Naive thymus-derived CD4-positive, alpha-beta T cell (primary cell): Measurements from ENCODE around the gene POFUT1. TPM values are rescaled to one million over a fixed set of nuclear protein-coding genes. Genes with fewer than 3 reads are reported as not detected.
A peak's percentile ranks its signal among the peaks of the same experiment; 100 is the strongest.

Experiments
- ATAC-seq: fragments of 150-1000 bp; cut with Tn5 transposase; 2 replicates; pipeline ENCODE4 v1.10.0; 2021; ENCODE audit warnings: mild to moderate bottlenecking, moderate library complexity
- CTCF ChIA-PET: fragments of 350-600 bp; sonication (Branson Sonifier 250); formaldehyde crosslinking; loops from one replicate; lab custom pipeline; 2021; ENCODE audit warnings: antibody characterized with exemption; lab: Charles Lee
- POLR2A ChIA-PET: fragments of 350-600 bp; sonication (Branson Sonifier 250); formaldehyde crosslinking; loops from one replicate; lab custom pipeline; 2021; ENCODE audit warnings: antibody characterized with exemption, inconsistent platforms; lab: Charles Lee
- DNase-seq, 9 donors: peaks; one replicate each; pipeline versions ENCODE4 v3.0.0 to v3.0.0-alpha.2; 2020 to 2022; ENCODE audit warnings: mixed read lengths in 1 of 9
- H3K27ac ChIP-seq: one replicate; pipeline ENCODE4 v1.7.0; 2013; ENCODE audit warnings: mild to moderate bottlenecking, low read depth, low read length, moderate library complexity
- H3K27me3 ChIP-seq, 2 donors: one replicate each; pipeline ENCODE4 v1.7.0; 2013; ENCODE audit warnings: low read length in 2 of 2, mild to moderate bottlenecking in 2 of 2, moderate library complexity in 2 of 2; ENCODE audit not compliant: control insufficient read depth in 2 of 2, insufficient read depth in 2 of 2
- H3K36me3 ChIP-seq, 3 experiments: 1 replicate in 2 of 3; 2 replicates in 1 of 3; pipeline ENCODE4 v1.7.0; 2013; ENCODE audit warnings: low read length in 3 of 3, mild to moderate bottlenecking in 3 of 3, moderate library complexity in 1 of 3; ENCODE audit not compliant: insufficient read depth in 3 of 3, control insufficient read depth in 2 of 3
- H3K4me1 ChIP-seq, 2 donors: one replicate each; pipeline ENCODE4 v1.7.0; 2013; ENCODE audit warnings: low read length in 2 of 2, mild to moderate bottlenecking in 2 of 2, moderate library complexity in 1 of 2; ENCODE audit not compliant: control insufficient read depth in 2 of 2, insufficient read depth in 2 of 2
- H3K4me3 ChIP-seq: 2 replicates; pipeline ENCODE4 v1.7.0; 2013; ENCODE audit warnings: mild to moderate bottlenecking, low read length
- H3K9me3 ChIP-seq, 3 experiments: 1 replicate in 2 of 3; 2 replicates in 1 of 3; pipeline ENCODE4 v1.7.0; 2013; ENCODE audit warnings: low read length in 3 of 3; ENCODE audit not compliant: control insufficient read depth in 2 of 3
- H3K27ac Mint-ChIP-seq, 9 donors: one replicate each; pipeline ENCODE4 v1.8.0; 2020 to 2022; ENCODE audit warnings: mixed read lengths in 9 of 9, mild to moderate bottlenecking in 8 of 9, moderate library complexity in 5 of 9, inconsistent platforms in 2 of 9
- H3K27me3 Mint-ChIP-seq, 5 donors: one replicate each; pipeline ENCODE4 v1.8.0; 2021 to 2022; ENCODE audit warnings: mixed read lengths in 5 of 5, mild to moderate bottlenecking in 1 of 5
- H3K36me3 Mint-ChIP-seq, 5 donors: one replicate each; pipeline ENCODE4 v1.8.0; 2020 to 2022; ENCODE audit warnings: mixed read lengths in 5 of 5, mild to moderate bottlenecking in 3 of 5, inconsistent platforms in 1 of 5
- H3K4me1 Mint-ChIP-seq, 7 donors: one replicate each; pipeline ENCODE4 v1.8.0; 2020 to 2022; ENCODE audit warnings: mixed read lengths in 7 of 7, mild to moderate bottlenecking in 3 of 7, inconsistent platforms in 1 of 7
- H3K4me3 Mint-ChIP-seq, 10 donors: one replicate each; pipeline ENCODE4 v1.8.0; 2020 to 2022; ENCODE audit warnings: mild to moderate bottlenecking in 10 of 10, mixed read lengths in 10 of 10, moderate library complexity in 6 of 10, inconsistent platforms in 2 of 10
- H3K9me3 Mint-ChIP-seq, 11 donors: one replicate each; pipeline ENCODE4 v1.8.0; 2020 to 2022; ENCODE audit warnings: mixed read lengths in 11 of 11, mild to moderate bottlenecking in 4 of 11, inconsistent platforms in 1 of 11, moderate library complexity in 1 of 11
- intact Hi-C, 2 donors: fragments of 100-400 bp; cut with micrococcal nuclease; formaldehyde crosslinking; loops; one replicate each; pipeline ENCODE4 v1.15.1; 2023
- polyA plus RNA-seq, 2 donors: library from polyadenylated mRNA; unstranded; fragments of 300-500 nt; fragmentation: Illumina TruSeq; gene quantifications; one replicate each; pipeline ENCODE4 v1.2.3, GENCODE V29; 2021
- total RNA-seq, 6 experiments: library from RNA in 5 of 6; stranded (reverse) in 5 of 6; gene quantifications; 1 replicate in 5 of 6; 2 replicates in 1 of 6; pipeline ENCODE4 v1.2.3 and lab custom pipeline; 2021 to 2026

POFUT1 gene
- 10 to 100 TPM; 12.5 to 32.2 (median 19.7) TPM for total RNA-seq
- polyA plus RNA-seq, result 10 to 100 TPM; 16.8 to 18.0 TPM
- 37.3 reads per million, percentile 65 among the genes with 10 or more reads in this experiment for total RNA-seq (lab: John Stamatoyannopoulos, UW)

GRCh38 chr20:32207626-32208498 lies at the start of gene POFUT1, which contains the start of gene PLAGL2:
TSS of gene POFUT1 (plus strand) at chr20:32207880. CDS start at chr20:32207942, 62 bp downstream.
TSS of gene PLAGL2 (minus strand) at chr20:32207743. CDS start at chr20:32202178, 5,565 bp downstream.
- ChIA-PET CTCF (no interaction called here), POLR2A (no interaction called here)
- no peaks in the 10 kb centered on the region for H3K27me3 ChIP-seq
- H3K9me3 ChIP-seq, result no peaks in the 10 kb centered on the region
- Mint-ChIP-seq H3K9me3 (peaks cover 0 to 2% (median 0%) of the 10 kb centered on the region in 11 donors), H3K36me3 (peaks cover 3 to 14% (median 10%) of the 10 kb centered on the region in 5 donors), H3K27me3 (no peaks in the 10 kb centered on the region), H3K27ac (peak within 1 kb of the TSS; percentile 89 to 95 (median 92)), H3K4me1 (peaks cover 66 to 83% (median 77%) of the 10 kb centered on the region in 7 donors), H3K4me3 (peak within 1 kb of the TSS; percentile 90 to 100 (median 96))
- H3K4me1 ChIP-seq, result peaks cover 23 to 35% of the 10 kb centered on the region in 2 donors
- DNase-seq (peak; percentile 82 to 96 (median 88)), ATAC-seq (peak; percentile 99)
- intact Hi-C loops, result loop anchor here (1.0 to 10.0 kb wide), 12 partner anchors 19 to 527 kb away; partner anchors contain the start of genes ASXL1 (in 2 of the 2), KIF3B (in 2 of the 2), PDRG1 (in 1 of the 2) and TM9SF4 (in 1 of the 2)
- H3K27ac ChIP-seq, result peak within 1 kb of the TSS; percentile 91
- H3K36me3 ChIP-seq, result peaks cover 0 to 23% (median 8%) of the 10 kb centered on the region in 3 experiments
- H3K4me3 ChIP-seq, result peak within 1 kb of the TSS; percentile 94

- ATAC-seq, result no peak
- no peak overlapping the region for H3K27ac ChIP-seq
- H3K4me3 ChIP-seq, result no peak overlapping the region
- no peaks in the 10 kb centered on the region for H3K9me3 Mint-ChIP-seq
- no peak for DNase-seq
- H3K9me3 ChIP-seq, result no peaks in the 10 kb centered on the region
- no peak overlapping the region for H3K27ac Mint-ChIP-seq
- H3K4me3 Mint-ChIP-seq, result no peak overlapping the region
- intact Hi-C loops, result no loop called here
- H3K36me3 ChIP-seq, result peaks cover 0 to 70% (median 16%) of the 10 kb centered on the region in 3 experiments
- peaks cover 0 to 4% (median 0%) of the 10 kb centered on the region in 7 donors for H3K4me1 Mint-ChIP-seq
- peaks cover 8 to 39% (median 18%) of the 10 kb centered on the region in 5 donors for H3K36me3 Mint-ChIP-seq
- H3K27me3 ChIP-seq, result no peaks in the 10 kb centered on the region
- H3K4me1 ChIP-seq, result no peaks in the 10 kb centered on the region
- no peaks in the 10 kb centered on the region for H3K27me3 Mint-ChIP-seq
- ChIA-PET CTCF (no interaction called here), POLR2A (no interaction called here)
Observed at GRCh38 chr20:32158351-32158750, 49.3 kb upstream of the POFUT1 start.

- H3K9me3 Mint-ChIP-seq, result no peaks in the 10 kb centered on the region
- H3K4me1 ChIP-seq, result no peaks in the 10 kb centered on the region
- H3K36me3 Mint-ChIP-seq, result peaks cover 8 to 39% (median 18%) of the 10 kb centered on the region in 5 donors
- intact Hi-C loops, result no loop called here
- ChIA-PET CTCF (no interaction called here), POLR2A (interaction anchor here (0.6 kb wide), 1 partner anchor 27 kb away, joined by 6 read pairs; no protein-coding TSS in a partner anchor)
- no peaks in the 10 kb centered on the region for H3K9me3 ChIP-seq
- ATAC-seq (no peak), DNase-seq (no peak)
- H3K27me3 ChIP-seq, result no peaks in the 10 kb centered on the region
- no peak overlapping the region for H3K27ac ChIP-seq
- H3K4me3 ChIP-seq, result no peak overlapping the region
- peaks cover 0 to 63% (median 16%) of the 10 kb centered on the region in 3 experiments for H3K36me3 ChIP-seq
- H3K27ac Mint-ChIP-seq, result peak overlapping the region in 1 of 9 donors; percentile 48
- no peak overlapping the region for H3K4me3 Mint-ChIP-seq
- peaks cover 0 to 4% (median 0%) of the 10 kb centered on the region in 7 donors for H3K4me1 Mint-ChIP-seq
- no peaks in the 10 kb centered on the region for H3K27me3 Mint-ChIP-seq
Observed at GRCh38 chr20:32158943-32159660, 48.6 kb upstream of the POFUT1 start.

- no peak overlapping the region for H3K27ac Mint-ChIP-seq
- intact Hi-C loops, result no loop called here
- H3K36me3 Mint-ChIP-seq, result peaks cover 8 to 45% (median 18%) of the 10 kb centered on the region in 5 donors
- Histone ChIP-seq H3K36me3 (peaks cover 0 to 66% (median 16%) of the 10 kb centered on the region in 3 experiments), H3K9me3 (no peaks in the 10 kb centered on the region), H3K27me3 (no peaks in the 10 kb centered on the region), H3K4me3 (no peak overlapping the region), H3K4me1 (no peaks in the 10 kb centered on the region), H3K27ac (no peak overlapping the region)
- no peak overlapping the region for H3K4me3 Mint-ChIP-seq
- H3K27me3 Mint-ChIP-seq, result no peaks in the 10 kb centered on the region
- ChIA-PET CTCF (no interaction called here), POLR2A (no interaction called here)
- ATAC-seq (no peak), DNase-seq (no peak)
- peaks cover 0 to 4% (median 0%) of the 10 kb centered on the region in 7 donors for H3K4me1 Mint-ChIP-seq
- no peaks in the 10 kb centered on the region for H3K9me3 Mint-ChIP-seq
Observed at GRCh38 chr20:32159766-32160221, 47.9 kb upstream of the POFUT1 start.

- ATAC-seq (no peak), DNase-seq (no peak)
- no peak overlapping the region for H3K27ac Mint-ChIP-seq
- peaks cover 0 to under 1% (median 0%) of the 10 kb centered on the region in 7 donors for H3K4me1 Mint-ChIP-seq
- H3K27me3 Mint-ChIP-seq, result no peaks in the 10 kb centered on the region
- CTCF ChIA-PET, result no interaction called here
- POLR2A ChIA-PET, result no interaction called here
- no peak overlapping the region for H3K27ac ChIP-seq
- no peak overlapping the region for H3K4me3 ChIP-seq
- intact Hi-C loops, result no loop called here
- H3K4me3 Mint-ChIP-seq, result no peak overlapping the region
- H3K9me3 ChIP-seq, result no peaks in the 10 kb centered on the region
- no peaks in the 10 kb centered on the region for H3K9me3 Mint-ChIP-seq
- peaks cover 0 to 66% (median 16%) of the 10 kb centered on the region in 3 experiments for H3K36me3 ChIP-seq
- H3K4me1 ChIP-seq, result no peaks in the 10 kb centered on the region
- peaks cover 8 to 49% (median 20%) of the 10 kb centered on the region in 5 donors for H3K36me3 Mint-ChIP-seq
- no peaks in the 10 kb centered on the region for H3K27me3 ChIP-seq
Observed at GRCh38 chr20:32160341-32160740, 47.3 kb upstream of the POFUT1 start.

GRCh38 chr20:32162351-32162750 lies 45.3 kb upstream of the POFUT1 start:
- intact Hi-C loops, result no loop called here
- Mint-ChIP-seq H3K36me3 (peaks cover 9 to 63% (median 32%) of the 10 kb centered on the region in 5 donors), H3K27ac (peak overlapping the region in 1 of 9 donors; percentile 70), H3K4me1 (peaks cover 0 to 3% (median 0%) of the 10 kb centered on the region in 7 donors), H3K27me3 (no peaks in the 10 kb centered on the region), H3K4me3 (no peak overlapping the region), H3K9me3 (peaks cover 0 to under 1% (median 0%) of the 10 kb centered on the region in 11 donors)
- ChIA-PET POLR2A (no interaction called here), CTCF (interaction anchor here (0.6 kb wide), 2 partner anchors 152 to 162 kb away, joined by 3 to 4 read pairs; no protein-coding TSS in a partner anchor)
- ATAC-seq, result no peak
- Histone ChIP-seq H3K4me3 (no peak overlapping the region), H3K27ac (no peak overlapping the region), H3K9me3 (no peaks in the 10 kb centered on the region), H3K27me3 (no peaks in the 10 kb centered on the region), H3K4me1 (no peaks in the 10 kb centered on the region), H3K36me3 (peaks cover 0 to 77% (median 22%) of the 10 kb centered on the region in 3 experiments)
- no peak for DNase-seq
